Upper lobe of left lung (tissue), 4 donors: ENCODE data around the gene SNX17.

ENCODE experiments used
- CTCF ChIP-seq, 6 experiments: fragments of 450-650 bp in 4 of 6; fragments of 200-600 bp in 2 of 6; sonication (generic) in 2 of 6; IDR thresholded peaks; one replicate each; pipeline ENCODE4 v1.5.1; 2016 to 2019; ENCODE audit warnings: antibody characterized with exemption in 6 of 6
- EP300 ChIP-seq, 4 donors: sonication (generic); formaldehyde crosslinking; IDR thresholded peaks; one replicate each; pipeline ENCODE4 v1.5.1; 2017; ENCODE audit warnings: antibody characterized with exemption in 4 of 4, control low read depth in 2 of 4
- POLR2A ChIP-seq, 4 donors: fragments of 450-650 bp; IDR thresholded peaks; one replicate each; pipeline ENCODE4 v1.5.1; 2016 to 2017; ENCODE audit warnings: antibody characterized with exemption in 4 of 4, mild to moderate bottlenecking in 2 of 4
- POLR2AphosphoS5 ChIP-seq, 2 donors: sonication (generic); formaldehyde crosslinking; IDR thresholded peaks; one replicate each; pipeline ENCODE4 v1.5.1; 2017; ENCODE audit warnings: antibody characterized with exemption in 2 of 2

- TF ChIP-seq POLR2A (IDR thresholded peaks at IDR 0.05) (no peak), EP300 (IDR thresholded peaks at IDR 0.05) (no peak), CTCF (IDR thresholded peaks at IDR 0.05) (no peak), POLR2AphosphoS5 (IDR thresholded peaks at IDR 0.05) (no peak)
Measured at GRCh38 chr2:27376866-27377617, 6.6 kb downstream of the SNX17 start.
